NCI-H146 treated with DMSO at 0.1 percent for 48 hours (cell line): Measurements from ENCODE around the gene PARD6A.

ENCODE experiments used
- DNase-seq: peaks from one replicate; lab custom pipeline; 2025; ENCODE audit not compliant: unreplicated experiment; lab: John Stamatoyannopoulos, UW

The PARD6A gene, protein sequence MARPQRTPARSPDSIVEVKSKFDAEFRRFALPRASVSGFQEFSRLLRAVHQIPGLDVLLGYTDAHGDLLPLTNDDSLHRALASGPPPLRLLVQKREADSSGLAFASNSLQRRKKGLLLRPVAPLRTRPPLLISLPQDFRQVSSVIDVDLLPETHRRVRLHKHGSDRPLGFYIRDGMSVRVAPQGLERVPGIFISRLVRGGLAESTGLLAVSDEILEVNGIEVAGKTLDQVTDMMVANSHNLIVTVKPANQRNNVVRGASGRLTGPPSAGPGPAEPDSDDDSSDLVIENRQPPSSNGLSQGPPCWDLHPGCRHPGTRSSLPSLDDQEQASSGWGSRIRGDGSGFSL

DNA sequence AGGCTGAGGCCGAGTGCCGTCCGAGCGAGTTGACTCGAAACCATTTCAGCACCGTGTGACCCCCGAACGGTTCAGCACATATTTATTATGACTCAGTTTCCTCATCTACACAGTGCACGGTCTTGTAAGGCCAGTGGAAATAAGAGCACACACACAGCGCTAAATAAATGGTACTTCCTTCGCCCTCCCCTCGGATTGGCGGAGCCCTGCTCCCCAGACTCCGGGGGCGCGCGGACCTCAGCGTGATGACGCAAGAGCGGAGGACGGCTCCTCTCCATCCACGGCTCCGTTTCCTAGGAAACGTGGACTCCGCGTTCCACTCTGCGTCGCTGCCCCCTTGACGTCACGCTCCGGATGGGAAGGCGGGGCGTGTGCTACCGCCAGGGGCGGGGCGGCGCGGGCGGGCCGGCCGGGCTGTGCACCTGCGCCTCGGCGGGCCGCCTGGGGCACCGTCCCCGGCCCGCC, at the start of gene PARD6A:
PARD6A (plus strand) TSS at position 397 of the 465 bp plus-strand sequence. CDS start 79 bp downstream, outside the sequence.
- peak; percentile 73 for DNase-seq

DNA sequence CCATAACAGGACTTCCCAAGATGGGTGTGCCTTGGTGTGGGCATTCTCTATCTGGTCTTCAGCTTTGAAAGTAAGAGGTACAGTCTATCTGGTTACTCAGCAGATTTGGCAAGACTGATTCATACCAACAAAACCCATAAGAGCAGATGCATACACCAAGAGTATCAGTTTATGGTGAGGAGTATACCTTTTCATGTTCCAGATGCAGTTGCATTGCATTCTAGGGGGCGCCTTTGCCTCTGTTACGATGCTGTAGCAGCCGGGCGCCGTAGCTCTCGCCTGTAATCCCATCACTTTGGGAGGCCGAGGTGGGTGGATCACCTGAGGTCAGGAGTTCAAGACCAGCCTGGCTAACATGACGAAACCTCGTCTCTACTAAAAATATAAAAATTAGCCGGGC, 47.0 kb upstream of the PARD6A start:
- DNase-seq, result no peak

DNA sequence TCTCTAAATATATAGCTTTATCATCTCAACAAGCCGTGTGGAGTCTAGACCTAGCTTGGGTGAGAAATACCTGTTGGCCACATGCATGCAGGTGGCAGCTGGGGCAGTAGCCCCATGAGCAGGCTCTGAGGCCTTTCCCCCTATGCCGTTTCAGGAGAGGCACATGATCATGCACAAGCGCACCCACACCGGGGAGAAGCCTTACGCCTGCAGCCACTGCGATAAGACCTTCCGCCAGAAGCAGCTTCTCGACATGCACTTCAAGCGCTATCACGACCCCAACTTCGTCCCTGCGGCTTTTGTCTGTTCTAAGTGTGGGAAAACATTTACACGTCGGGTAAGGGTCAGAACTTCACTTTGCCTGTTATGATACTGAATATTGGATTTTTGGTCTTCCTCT, 32.5 kb upstream of the PARD6A start:
- DNase-seq, result no peak

DNA sequence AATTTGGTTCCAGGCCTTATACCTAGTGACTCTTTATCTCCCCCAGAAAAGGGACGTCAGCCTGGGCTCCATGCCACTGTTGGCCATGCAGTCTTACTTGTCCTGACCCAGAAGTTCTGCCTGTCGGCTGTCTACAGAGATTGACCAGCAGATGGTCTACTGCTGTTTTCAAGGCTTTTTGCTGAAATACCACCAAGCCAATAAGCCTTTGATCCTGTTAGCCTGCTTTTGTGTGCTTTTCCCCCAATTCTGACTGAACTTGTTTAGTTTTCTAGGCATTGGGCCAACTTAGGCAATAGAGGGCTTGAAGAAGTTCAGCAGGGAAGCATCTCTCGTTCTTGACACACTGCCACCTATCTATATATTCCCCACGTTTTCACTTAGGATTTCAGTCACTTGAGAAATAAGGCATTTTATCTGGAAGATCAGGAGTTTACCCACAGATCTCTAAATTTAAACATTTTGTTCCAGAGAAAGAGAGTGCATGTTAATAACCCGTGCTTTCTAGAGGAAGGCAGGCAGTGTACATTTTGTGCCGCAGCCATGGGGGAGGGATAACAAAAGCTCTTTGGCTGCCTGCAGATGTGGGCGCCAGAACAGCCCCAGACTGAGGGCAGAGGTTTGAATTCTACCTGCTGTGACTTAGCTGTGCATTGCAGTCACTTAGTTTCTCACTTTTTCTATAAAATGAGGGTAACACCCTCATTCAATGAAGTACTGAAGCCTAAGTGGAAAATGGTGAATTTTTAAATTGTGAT, 28.2 kb upstream of the PARD6A start:
- DNase-seq, result no peak

DNA sequence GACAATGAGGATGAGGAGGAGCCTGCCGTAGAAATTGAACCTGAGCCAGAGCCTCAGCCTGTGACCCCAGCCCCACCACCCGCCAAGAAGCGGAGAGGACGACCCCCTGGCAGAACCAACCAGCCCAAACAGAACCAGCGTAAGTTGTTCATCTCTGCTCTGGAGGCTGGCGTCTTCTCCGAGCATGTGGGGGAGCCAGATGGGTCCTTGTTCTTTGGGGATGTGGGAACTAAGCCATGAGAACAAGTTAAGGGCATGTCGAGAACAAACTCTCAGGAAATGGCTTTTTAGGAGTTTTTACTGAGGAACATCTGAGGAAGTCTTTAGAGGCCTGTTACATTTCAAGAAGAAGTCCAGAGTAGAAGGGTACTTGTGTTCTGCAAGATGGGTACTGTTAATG, 24.0 kb upstream of the PARD6A start:
- no peak for DNase-seq

DNA sequence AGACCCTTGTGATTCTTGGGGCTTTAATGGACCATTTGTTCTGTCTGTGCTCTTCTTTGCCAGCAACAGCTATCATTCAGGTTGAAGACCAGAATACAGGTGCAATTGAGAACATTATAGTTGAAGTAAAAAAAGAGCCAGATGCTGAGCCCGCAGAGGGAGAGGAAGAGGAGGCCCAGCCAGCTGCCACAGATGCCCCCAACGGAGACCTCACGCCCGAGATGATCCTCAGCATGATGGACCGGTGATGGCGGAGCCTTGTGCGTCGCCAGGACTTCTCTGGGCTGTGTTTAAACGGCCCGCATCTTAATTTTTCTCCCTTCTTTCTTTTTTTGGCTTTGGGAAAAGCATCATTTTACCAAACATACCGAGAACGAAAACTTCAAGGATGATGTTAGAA, 23.1 kb upstream of the PARD6A start:
- DNase-seq, result no peak

DNA sequence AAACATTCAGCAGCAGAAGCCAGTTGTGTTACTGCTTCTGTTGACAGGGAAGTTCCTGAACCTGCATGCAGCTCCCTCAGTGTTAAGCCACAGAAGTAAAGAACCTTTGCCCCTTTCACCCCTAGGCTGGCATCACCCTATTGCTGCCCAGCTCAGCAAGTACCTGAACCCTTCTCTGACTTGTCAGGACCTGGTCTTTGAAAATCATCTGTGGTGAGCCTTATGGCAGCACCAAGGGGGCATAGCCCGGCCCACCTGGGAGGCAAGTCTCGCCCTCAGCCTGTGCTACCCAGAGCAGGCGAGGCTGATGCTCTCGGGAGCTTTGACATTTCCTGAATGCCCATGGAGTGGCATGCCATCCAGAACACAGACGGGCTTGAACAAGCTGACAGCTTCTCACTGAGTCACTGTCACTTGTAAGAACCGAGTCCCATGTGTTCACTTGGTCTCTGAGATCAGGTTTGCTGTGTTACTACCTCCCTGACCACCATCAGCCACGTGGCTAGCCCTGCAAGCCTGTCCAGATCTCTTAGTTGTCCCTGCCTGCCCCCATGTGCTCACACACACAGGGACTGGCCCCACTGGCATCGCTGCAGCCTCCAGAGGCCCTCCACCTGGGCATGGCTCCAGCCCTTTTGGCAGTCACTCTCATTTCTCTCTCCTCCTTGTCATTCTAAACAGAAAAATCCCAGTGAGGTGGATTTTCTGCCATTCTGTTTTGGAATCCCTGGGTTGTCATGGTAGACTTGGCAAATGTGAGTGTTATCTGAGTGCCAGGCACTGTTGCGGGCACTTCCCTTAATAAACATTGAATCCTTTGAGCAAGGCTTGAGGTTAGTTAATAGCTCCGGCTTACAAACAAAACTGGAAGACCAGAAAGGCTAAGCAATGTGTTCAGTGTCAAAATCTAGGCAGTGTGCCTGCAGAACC, 18.7 kb upstream of the PARD6A start:
- DNase-seq, result no peak

DNA sequence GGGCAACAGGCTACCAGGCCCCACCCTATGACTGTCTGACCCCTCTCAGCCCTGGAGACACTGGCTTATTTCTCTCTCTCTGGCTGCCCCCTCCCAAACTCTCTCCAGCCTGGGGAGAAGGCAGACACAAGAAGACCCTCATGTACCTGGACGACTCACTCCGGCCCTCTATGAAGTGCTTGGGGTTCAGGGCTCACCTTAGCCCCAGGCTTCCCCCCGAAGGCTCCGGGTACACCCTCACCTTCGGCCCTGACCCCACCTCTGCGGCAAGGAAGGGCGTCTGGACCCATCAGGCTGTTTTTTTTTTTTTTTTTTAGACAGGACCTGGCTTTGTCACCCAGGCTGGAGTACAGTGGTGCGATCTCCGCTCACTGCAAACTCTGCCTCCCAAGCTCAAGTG, 16.7 kb upstream of the PARD6A start:
- no peak for DNase-seq

DNA sequence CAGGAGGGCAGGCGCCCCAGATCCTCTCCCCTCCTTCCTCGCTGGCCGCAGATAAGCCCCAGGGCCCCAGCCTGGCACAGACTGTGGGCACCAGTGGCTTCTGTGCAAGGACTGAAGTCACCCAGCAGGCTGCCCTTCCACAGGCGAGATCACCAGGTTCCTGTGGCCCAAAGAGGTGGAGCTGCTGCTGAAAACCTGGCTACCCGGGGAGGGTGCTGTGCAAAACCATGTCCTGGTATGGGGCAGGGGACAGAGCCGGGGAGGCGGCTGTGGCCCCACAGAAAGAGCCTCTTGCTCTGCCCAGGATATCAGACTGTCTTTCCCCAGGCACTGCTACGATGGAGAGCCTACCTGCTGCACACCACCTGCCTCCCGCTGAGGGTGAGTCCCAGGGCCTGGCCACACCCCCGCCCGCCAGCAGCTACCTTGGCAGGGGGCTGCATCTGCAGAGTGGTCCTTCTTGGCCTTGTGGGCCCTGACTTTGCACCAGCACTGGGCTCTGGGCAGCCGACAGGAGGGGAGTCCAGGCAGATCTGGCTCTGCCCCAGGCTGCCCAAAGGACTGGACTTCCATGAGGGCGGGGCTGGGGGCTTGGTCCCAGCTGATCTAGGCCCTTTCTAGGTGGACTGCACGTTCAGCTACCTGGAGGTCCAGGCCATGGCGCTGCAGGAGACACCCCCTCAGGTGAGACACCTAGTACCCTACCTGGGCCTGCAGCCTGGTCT, 15.2 kb upstream of the PARD6A start:
- DNase-seq, result no peak

DNA sequence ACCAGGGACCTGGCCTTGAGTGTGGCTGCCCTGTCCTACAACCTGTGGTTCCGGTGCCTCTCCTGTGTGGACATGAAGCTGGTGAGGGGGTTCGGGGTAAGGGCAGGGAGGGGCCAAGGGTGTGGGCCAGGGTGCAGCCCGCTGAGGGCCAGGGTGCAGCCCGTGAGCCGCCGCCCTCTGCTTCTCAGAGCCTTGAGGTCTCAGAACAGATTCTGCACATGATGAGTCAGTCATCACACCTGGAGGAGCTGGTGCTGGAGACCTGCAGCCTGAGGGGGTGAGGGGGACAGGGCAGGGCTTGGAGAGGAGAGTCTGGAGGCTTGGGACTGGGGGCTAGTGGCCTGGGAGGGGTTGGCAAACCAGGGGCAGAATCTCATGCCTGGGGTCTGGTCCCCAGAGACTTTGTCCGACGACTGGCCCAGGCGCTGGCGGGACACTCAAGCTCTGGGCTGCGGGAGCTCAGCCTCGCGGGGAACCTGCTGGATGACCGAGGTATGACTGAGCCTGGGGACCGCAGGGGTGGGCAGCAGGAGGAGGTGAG, 13.6 kb upstream of the PARD6A start:
- DNase-seq, result no peak

DNA sequence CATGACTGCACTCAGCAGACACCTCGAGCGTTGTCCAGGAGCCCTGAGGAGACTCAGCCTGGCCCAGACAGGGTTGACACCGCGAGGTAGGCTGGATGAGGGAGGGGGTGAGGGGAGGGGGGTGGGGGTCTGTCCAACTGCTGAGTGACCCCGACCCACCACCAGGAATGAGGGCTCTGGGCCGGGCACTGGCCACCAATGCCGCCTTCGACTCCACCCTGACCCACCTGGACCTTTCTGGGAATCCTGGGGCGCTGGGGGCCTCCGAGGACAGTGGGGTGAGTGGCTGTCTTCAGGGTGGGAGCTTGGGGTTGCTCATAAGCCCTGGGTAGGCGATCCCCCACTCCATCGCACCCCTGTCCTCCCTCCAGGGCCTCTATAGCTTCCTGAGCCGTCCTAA, 13.1 kb upstream of the PARD6A start:
- DNase-seq, result no peak

DNA sequence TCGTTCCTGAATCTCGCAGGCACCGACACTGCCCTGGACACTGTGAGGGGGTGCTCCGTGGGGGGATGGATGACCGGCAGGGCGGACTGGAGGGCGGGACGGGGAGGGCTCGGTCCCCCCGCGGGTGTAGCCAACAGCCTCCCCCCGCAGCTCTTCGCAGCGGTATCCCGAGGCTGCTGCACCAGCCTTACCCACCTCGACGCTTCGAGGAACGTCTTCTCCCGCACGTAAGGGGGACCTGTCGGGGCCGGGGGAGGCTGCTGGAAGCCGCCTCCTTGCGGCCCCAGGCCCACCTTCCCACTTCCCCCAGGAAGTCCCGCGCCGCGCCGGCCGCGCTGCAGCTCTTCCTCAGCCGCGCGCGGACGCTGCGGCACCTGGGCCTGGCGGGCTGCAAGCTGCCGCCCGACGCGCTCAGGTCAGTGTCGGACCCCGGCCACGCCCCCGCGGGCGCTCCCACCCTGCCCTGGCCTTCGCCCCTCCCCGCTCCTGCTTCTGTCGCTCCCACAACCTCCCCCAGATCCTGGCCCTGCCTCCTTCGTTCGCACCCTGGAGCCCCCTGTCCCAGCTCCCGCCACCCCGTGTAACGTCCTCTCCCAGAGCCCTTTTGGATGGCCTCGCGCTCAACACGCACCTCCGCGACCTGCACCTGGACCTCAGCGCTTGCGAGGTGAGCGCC, 12.5 kb upstream of the PARD6A start:
- no peak for DNase-seq

DNA sequence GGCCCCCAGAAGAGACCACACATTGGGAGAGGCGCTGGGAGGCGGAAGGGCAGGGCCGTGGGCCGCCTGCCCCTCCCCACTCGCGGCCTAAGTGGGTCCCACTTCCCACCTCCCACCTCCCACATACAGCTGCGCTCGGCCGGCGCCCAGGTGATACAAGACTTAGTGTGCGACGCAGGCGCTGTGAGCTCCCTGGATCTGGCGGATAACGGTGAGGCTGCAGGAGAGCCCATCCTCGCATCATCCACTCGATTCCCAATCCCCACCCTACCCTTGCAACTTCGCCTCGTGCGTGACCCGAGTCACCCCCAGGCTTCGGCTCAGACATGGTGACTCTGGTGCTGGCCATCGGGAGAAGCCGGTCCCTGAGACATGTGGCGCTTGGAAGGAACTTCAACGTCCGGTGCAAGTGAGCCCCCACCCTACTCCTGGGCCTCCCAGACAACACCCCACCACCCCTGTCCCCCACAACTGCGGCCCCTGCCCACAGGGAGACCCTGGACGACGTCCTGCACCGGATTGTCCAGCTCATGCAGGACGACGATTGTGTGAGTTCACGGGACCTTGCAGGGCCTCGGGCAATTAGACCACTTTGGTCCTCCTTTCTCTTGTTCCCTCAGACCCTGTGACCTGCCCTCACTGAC, 11.9 kb upstream of the PARD6A start:
- DNase-seq, result no peak

DNA sequence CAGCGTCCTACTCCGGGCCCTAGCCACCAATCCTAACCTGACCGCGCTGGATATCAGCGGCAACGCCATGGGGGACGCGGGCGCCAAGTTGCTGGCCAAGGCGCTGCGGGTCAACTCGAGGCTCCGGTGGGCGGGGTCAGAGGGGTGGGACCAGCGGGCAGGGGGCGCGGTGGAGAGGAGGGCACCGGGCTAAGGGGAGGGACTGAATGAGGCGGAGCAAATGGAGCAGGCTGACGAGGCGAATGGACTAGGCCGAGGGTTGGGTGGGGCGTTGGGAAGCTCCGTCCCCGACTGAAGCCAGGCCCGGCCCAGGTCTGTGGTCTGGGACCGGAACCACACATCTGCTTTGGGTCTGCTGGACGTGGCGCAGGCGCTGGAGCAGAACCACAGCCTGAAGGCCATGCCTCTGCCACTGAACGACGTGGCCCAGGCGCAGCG, 11.2 kb upstream of the PARD6A start:
- DNase-seq, result no peak

DNA sequence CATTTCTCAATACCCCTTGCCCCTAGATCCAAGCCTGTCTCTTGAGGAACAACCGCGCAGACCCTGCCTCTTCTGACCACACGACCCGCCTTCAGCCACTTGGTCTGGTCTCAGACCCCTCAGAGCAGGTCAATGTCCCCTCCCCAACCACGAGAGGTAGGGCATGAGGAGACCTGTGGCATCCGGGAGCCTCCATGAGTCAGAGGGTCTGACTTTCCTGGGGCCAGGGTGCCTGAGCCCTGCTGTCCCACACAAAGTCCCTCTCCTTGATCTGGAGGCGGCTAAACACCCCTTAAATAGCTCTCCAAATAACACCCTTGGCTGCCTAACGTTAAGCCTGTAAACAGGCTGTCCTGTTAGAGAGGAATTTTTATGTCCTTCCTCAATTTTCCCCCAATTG, 10.7 kb upstream of the PARD6A start:
- DNase-seq, result no peak

DNA sequence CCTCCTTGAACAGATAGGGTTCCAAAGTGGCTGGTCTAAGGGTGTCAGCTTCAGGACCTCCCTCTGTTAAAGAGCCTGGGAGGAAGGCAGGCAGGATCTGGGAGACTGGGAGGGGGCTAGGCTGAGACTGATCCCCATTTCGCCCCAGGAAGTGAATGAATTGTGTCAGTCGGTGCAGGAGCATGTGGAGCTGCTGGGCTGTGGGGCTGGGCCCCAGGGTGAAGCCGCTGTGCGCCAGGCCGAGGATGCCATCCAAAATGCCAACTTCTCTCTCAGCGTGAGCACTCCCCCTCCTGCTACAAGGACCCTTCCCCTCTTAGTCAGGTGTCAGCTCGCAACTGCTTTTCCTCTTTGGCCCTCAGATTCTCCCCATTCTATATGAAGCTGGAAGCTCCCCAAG, 9.7 kb upstream of the PARD6A start:
- DNase-seq, result no peak

DNA sequence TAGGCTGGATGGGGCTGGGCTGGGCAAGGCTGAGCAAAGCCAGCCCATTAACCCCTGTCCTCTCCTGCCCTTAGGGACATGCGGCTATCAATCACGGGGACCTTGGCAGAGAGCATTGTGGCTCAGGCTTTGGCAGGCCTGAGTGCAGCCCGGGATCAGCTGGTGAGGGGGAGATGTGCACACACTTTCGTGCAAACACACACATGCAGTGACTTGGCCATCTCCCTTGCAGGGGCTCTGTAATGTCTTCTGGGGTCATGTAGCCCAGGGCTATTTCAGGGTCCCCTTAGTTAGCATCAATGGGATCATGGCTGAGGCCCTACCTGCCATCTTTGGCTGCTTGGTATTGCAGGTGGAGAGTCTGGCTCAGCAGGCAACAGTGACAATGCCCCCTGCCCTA, 8.9 kb upstream of the PARD6A start:
- no peak for DNase-seq

DNA sequence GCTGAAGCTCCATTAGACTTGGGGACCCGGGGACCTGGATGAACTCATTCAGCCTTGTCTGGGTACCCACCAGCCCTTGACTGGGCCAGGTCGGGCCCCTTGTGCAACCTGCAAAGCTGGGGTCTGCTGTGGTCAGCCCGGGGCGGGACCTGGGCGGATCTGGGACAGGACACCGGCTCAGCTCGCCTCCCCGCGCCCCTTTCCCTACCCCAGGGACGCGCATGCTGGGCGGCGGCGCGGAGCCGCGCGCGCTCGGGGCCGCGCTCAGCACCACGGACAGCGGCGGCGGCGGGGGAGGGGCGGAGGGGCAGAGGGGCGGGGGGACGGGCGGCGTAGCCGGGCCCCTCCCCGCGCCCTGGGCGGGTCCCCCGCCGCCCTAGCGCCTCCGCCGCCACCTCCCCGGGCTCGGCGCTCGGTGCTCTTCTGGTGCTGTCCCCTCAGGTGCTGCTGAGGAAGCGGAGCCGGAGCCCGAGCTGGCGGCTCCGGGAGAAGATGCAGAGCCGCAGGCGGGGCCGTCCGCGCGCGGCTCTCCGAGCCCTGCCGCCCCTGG, 8.1 kb upstream of the PARD6A start:
- DNase-seq, result peak; percentile 0
